ENCODE data around the gene ABTB1. TPM values are rescaled to one million over a fixed set of nuclear protein-coding genes. Genes with fewer than 3 reads are reported as not detected.

ABTB1 gene
- total RNA-seq, 5 donors from 2014 or later (not counting 1 experiment from before 2014, with no cell fraction given) = 107 to 187 (median 166) TPM

- ATAC-seq (replicated peaks in 1 of 4) (no peak), DNase-seq (peak in 1 of 35 experiments; percentile 2)
- no peaks in the 10 kb centered on the region for H3K27me3 ChIP-seq (replicated peaks in 1 of 2; ENCODE audit: control insufficient read depth in 2 of 2, extremely low read depth in 1 of 2, insufficient read depth in 2 of 2, low read length in 1 of 2)
- no peaks in the 10 kb centered on the region for H3K9me3 ChIP-seq
- CTCF ChIA-PET = no interaction called here
- POLR2A ChIA-PET = no interaction called here
- Mint-ChIP-seq H3K9me3 (no peaks in the 10 kb centered on the region), H3K4me1 (peaks cover 11 to 17% (median 14%) of the 10 kb centered on the region in 3 donors), H3K36me3 (no peaks in the 10 kb centered on the region), H3K27me3 (no peaks in the 10 kb centered on the region), H3K4me3 (no peak overlapping the region), H3K27ac (no peak overlapping the region)
- WGBS (ENCODE audit: insufficient coverage) = 100% methylated on average over 3 of the region's 7 CpGs
- H3K27ac ChIP-seq (ENCODE audit: low read length) = no peak overlapping the region
- no peaks in the 10 kb centered on the region for H3K36me3 ChIP-seq (ENCODE audit: control insufficient read depth in 2 of 2, extremely low read depth in 1 of 2, insufficient read depth in 1 of 2, low read length in 1 of 2)
- no peak overlapping the region for H3K4me3 ChIP-seq (ENCODE audit: control insufficient read depth in 1 of 2, extremely low read depth in 1 of 2, low read length in 1 of 2)
- H3K4me1 ChIP-seq (ENCODE audit: control insufficient read depth in 1 of 2, extremely low read depth in 1 of 2, insufficient read depth in 2 of 2, low read length in 2 of 2) = peaks cover 0 to 22% of the 10 kb centered on the region in 2 experiments
Measured at GRCh38 chr3:127668906-127669305, 3.8 kb upstream of the ABTB1 start.

DNA sequence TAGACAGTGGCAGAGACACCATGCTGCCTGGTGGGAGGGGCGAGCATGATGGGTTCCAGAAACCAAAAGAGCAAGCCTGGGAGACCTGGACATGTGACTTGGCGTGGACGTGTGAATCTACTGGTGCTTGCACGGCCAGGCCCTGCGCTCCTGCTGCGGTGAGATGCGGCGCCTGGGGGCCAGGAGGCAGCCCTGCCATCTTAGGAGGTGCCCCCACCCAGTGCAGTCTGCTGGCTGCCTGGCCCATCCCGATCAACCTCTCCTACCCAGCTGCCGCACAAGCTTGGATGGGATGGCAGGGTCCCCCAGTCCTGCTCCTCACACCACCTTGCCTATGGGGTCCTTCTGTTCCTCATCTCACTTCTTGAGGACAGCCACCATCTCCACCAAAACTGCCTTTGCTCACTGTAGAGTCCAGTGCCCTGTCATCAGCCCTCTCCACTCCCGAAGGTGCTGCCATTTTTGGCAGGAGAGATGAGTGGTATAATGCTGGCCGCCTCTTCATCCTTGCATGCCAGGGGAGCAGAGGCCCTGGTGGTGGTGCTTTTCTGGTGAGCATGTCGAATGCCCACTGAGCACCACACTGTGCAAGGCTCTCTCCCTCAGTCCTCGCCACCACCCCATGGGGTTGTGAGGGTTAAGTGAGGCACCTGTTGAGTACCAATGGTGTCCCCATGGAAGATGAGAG lies 3.1 kb upstream of the ABTB1 start:
- ChIA-PET POLR2A (no interaction called here), CTCF (no interaction called here)
- Mint-ChIP-seq H3K4me1 (peaks cover 19 to 25% (median 21%) of the 10 kb centered on the region in 3 donors), H3K9me3 (no peaks in the 10 kb centered on the region), H3K27me3 (no peaks in the 10 kb centered on the region), H3K36me3 (no peaks in the 10 kb centered on the region), H3K27ac (no peak overlapping the region), H3K4me3 (no peak overlapping the region)
- Histone ChIP-seq H3K4me1 (ENCODE audit: control insufficient read depth in 1 of 2, extremely low read depth in 1 of 2, insufficient read depth in 2 of 2, low read length in 2 of 2) (peaks cover 5 to 30% of the 10 kb centered on the region in 2 experiments), H3K9me3 (no peaks in the 10 kb centered on the region), H3K4me3 (ENCODE audit: control insufficient read depth in 1 of 2, extremely low read depth in 1 of 2, low read length in 1 of 2) (no peak overlapping the region), H3K27ac (ENCODE audit: low read length) (no peak overlapping the region), H3K27me3 (replicated peaks in 1 of 2; ENCODE audit: control insufficient read depth in 2 of 2, extremely low read depth in 1 of 2, insufficient read depth in 2 of 2, low read length in 1 of 2) (no peaks in the 10 kb centered on the region), H3K36me3 (ENCODE audit: control insufficient read depth in 2 of 2, extremely low read depth in 1 of 2, insufficient read depth in 1 of 2, low read length in 1 of 2) (no peaks in the 10 kb centered on the region)
- DNase-seq = peak in 1 of 35 experiments; percentile 2
- 97% methylated on average over 11 of the region's 14 CpGs for WGBS (ENCODE audit: insufficient coverage)
- ATAC-seq (replicated peaks in 1 of 4) = no peak

DNA sequence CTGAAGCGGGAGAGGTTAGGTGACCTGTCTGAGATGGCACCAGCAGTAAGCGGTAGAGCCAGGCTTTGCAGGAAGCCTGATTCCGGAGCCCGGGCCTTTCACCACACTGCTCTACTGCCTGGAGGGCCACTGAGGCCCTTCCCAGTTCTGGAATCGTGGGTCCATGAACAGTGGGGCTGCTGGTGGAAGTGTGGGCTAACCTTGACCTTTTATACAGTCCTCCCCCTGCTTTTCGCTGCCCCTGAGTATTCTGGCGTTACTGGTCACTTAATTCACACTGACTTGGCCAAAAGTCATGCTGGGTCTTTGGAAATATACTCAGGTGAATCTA lies 2.6 kb upstream of the ABTB1 start:
- peaks cover 5 to 34% of the 10 kb centered on the region in 2 experiments for H3K4me1 ChIP-seq (ENCODE audit: control insufficient read depth in 1 of 2, extremely low read depth in 1 of 2, insufficient read depth in 2 of 2, low read length in 2 of 2)
- no peaks in the 10 kb centered on the region for H3K36me3 ChIP-seq (ENCODE audit: control insufficient read depth in 2 of 2, extremely low read depth in 1 of 2, insufficient read depth in 1 of 2, low read length in 1 of 2)
- POLR2A ChIA-PET = no interaction called here
- no peaks in the 10 kb centered on the region for H3K9me3 Mint-ChIP-seq
- no peak overlapping the region for H3K27ac Mint-ChIP-seq
- H3K9me3 ChIP-seq = no peaks in the 10 kb centered on the region
- CTCF ChIA-PET = no interaction called here
- no peak overlapping the region for H3K27ac ChIP-seq (ENCODE audit: low read length)
- 93% methylated on average over 5 of the region's 7 CpGs for WGBS (ENCODE audit: insufficient coverage)
- H3K36me3 Mint-ChIP-seq = peaks cover 2% of the 10 kb centered on the region
- H3K27me3 ChIP-seq (replicated peaks in 1 of 2; ENCODE audit: control insufficient read depth in 2 of 2, extremely low read depth in 1 of 2, insufficient read depth in 2 of 2, low read length in 1 of 2) = no peaks in the 10 kb centered on the region
- H3K27me3 Mint-ChIP-seq = no peaks in the 10 kb centered on the region
- peak overlapping the region in 2 of 3 donors; percentile 7 to 91 for H3K4me3 Mint-ChIP-seq
- H3K4me3 ChIP-seq (ENCODE audit: control insufficient read depth in 1 of 2, extremely low read depth in 1 of 2, low read length in 1 of 2) = no peak overlapping the region
- peaks cover 24 to 30% (median 26%) of the 10 kb centered on the region in 3 donors for H3K4me1 Mint-ChIP-seq
- ATAC-seq (replicated peaks in 1 of 4) (no peak), DNase-seq (peak in 1 of 35 experiments; percentile 4)

GRCh38 chr3:127670761-127671522 lies 1.8 kb upstream of the ABTB1 start:
- no peak for ATAC-seq (replicated peaks in 1 of 4)
- Mint-ChIP-seq H3K36me3 (peaks cover 5% of the 10 kb centered on the region), H3K9me3 (no peaks in the 10 kb centered on the region), H3K4me1 (peaks cover 29 to 38% (median 33%) of the 10 kb centered on the region in 3 donors), H3K27ac (peak overlapping the region in 1 of 2 donors; percentile 95), H3K4me3 (peak overlapping the region; percentile 59 to 92 (median 91)), H3K27me3 (no peaks in the 10 kb centered on the region)
- peaks cover 5 to 40% of the 10 kb centered on the region in 2 experiments for H3K4me1 ChIP-seq (ENCODE audit: control insufficient read depth in 1 of 2, extremely low read depth in 1 of 2, insufficient read depth in 2 of 2, low read length in 2 of 2)
- ChIA-PET POLR2A (interaction anchor here in 1 of 2 donors (0.6 kb wide), 1 partner anchor 1729 kb away, joined by 3 read pairs; no protein-coding TSS in a partner anchor), CTCF (no interaction called here)
- no peaks in the 10 kb centered on the region for H3K9me3 ChIP-seq
- H3K27me3 ChIP-seq (replicated peaks in 1 of 2; ENCODE audit: control insufficient read depth in 2 of 2, extremely low read depth in 1 of 2, insufficient read depth in 2 of 2, low read length in 1 of 2) = no peaks in the 10 kb centered on the region
- DNase-seq = peak in 1 of 35 experiments; percentile 3
- no peak overlapping the region for H3K4me3 ChIP-seq (ENCODE audit: control insufficient read depth in 1 of 2, extremely low read depth in 1 of 2, low read length in 1 of 2)
- no peak overlapping the region for H3K27ac ChIP-seq (ENCODE audit: low read length)
- H3K36me3 ChIP-seq (ENCODE audit: control insufficient read depth in 2 of 2, extremely low read depth in 1 of 2, insufficient read depth in 1 of 2, low read length in 1 of 2) = peaks cover under 1 to 6% of the 10 kb centered on the region in 2 donors
- WGBS (ENCODE audit: insufficient coverage) = 97% methylated on average over 14 of the region's 20 CpGs

DNA sequence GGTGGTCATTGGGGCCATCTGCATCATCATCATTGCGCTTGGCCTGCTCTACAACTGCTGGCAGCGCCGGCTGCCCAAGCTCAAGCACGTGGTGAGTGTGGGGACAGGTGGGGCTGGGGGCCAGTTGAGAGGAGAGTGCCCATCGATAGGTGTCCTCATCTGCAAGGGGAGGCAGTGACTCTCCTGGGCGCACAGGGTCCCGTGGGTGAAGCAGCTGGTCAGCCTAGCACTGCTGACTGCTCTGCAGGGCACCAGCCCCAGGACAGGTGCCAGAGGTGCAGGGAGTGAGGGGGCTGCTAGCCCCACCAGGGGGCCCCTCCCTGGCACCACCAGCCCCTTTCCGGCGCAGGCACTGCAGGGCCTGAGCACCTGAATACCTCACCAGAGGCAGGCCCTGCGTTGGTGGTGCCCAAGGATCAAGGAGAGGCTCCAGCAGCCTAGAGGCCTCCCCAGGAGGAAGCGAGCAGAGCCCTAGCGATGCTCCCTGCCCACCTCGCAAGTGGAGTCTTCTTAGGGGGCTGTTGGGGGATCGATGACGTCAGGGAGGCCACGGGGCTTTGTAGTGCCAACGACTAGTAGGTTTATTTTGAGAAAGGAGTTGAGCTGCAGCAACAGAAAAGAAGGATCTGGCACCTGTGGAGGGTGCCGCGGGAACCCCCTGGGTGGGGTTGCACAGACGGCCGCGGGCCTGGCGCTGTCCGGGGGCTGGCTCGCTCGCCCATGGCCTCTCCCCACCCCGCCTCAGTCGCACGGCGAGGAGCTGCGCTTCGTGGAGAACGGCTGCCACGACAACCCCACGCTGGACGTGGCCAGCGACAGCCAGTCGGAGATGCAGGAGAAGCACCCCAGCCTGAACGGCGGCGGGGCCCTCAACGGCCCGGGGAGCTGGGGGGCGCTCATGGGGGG lies 976 bp upstream of the ABTB1 start:
- H3K27me3 ChIP-seq (replicated peaks in 1 of 2; ENCODE audit: control insufficient read depth in 2 of 2, extremely low read depth in 1 of 2, insufficient read depth in 2 of 2, low read length in 1 of 2) = no peaks in the 10 kb centered on the region
- H3K36me3 Mint-ChIP-seq = peaks cover 9% of the 10 kb centered on the region
- H3K4me3 Mint-ChIP-seq = peak overlapping the region; percentile 85 to 92 (median 91)
- H3K27me3 Mint-ChIP-seq = no peaks in the 10 kb centered on the region
- H3K4me3 ChIP-seq (ENCODE audit: control insufficient read depth in 1 of 2, extremely low read depth in 1 of 2, low read length in 1 of 2) = peak overlapping the region; percentile 26 to 69
- ATAC-seq (replicated peaks in 1 of 4) = peak; percentile 10 to 13 (median 10)
- peaks cover 34 to 45% (median 37%) of the 10 kb centered on the region in 3 donors for H3K4me1 Mint-ChIP-seq
- H3K27ac Mint-ChIP-seq = peak overlapping the region; percentile 92 to 95
- peak overlapping the region; percentile 80 for H3K27ac ChIP-seq (ENCODE audit: low read length)
- H3K9me3 Mint-ChIP-seq = no peaks in the 10 kb centered on the region
- ChIA-PET CTCF (interaction anchor here in 1 of 2 donors (0.6 kb wide), 1 partner anchor 125 kb away, joined by 3 read pairs; no protein-coding TSS in a partner anchor), POLR2A (interaction anchor here in 1 of 2 donors (0.6 kb wide), 2 partner anchors 483 to 1728 kb away, joined by 3 to 6 read pairs; no protein-coding TSS in a partner anchor)
- peaks cover 5 to 40% of the 10 kb centered on the region in 2 experiments for H3K4me1 ChIP-seq (ENCODE audit: control insufficient read depth in 1 of 2, extremely low read depth in 1 of 2, insufficient read depth in 2 of 2, low read length in 2 of 2)
- peaks cover 7 to 13% of the 10 kb centered on the region in 2 donors for H3K36me3 ChIP-seq (ENCODE audit: control insufficient read depth in 2 of 2, extremely low read depth in 1 of 2, insufficient read depth in 1 of 2, low read length in 1 of 2)
- peak in 32 of 35 experiments; percentile 19 to 66 (median 43) for DNase-seq
- WGBS (ENCODE audit: insufficient coverage) = 17% methylated on average over 41 of the region's 44 CpGs
- H3K9me3 ChIP-seq = no peaks in the 10 kb centered on the region

Measured in T-cell (primary cell).